HG03108 (cell line): ENCODE data around the gene COX11.

Experiments used
- ATAC-seq: cut with Tn5 transposase; IDR thresholded peaks from one replicate; pipeline ENCODE4 v1.9.1; 2021; ENCODE audit warnings: moderate library complexity; ENCODE audit not compliant: unreplicated experiment

COX11 gene

DNA sequence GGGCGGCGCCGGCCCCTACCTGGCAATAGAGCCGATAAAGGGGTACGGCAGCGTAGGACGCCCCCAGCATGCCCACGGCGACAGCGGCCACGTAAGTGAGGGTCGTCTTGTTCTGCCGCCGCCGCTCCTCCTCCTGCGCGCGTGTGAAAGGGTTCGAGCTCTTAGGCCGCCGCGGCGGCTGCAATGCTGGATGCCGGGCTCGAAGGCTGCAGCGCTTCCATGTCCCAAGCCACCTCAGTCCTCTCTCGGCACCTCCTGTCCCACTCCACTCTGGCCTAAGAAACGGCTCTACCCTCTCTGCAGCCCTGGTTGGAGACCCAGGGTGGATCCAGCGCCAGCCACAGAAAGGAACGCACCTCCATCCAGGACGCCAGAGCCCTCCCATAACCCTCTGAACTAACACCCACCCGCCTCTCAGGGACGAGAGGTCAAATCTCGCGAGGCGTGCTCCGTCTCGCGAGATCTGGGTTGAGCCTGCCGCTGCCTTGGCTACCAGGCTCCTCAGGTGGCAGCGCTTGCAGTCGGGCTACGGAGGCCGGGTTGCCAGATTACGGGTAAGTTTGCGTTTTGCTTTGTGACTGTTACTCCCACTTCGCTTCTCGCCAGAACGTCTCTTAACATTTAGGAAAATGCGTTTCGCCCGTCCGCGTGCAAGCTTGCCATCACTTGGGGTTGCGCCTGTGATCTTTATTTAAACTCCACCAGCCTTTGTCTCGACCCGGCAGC lies at the start of gene COX11, which contains the start of gene STXBP4:
COX11 (minus strand) TSS at position 393 of the 726 bp plus-strand sequence; CDS start at position 385, 8 bp downstream.
STXBP4 (plus strand) TSS at position 504 of the 726 bp plus-strand sequence. CDS start 17,455 bp downstream, outside the sequence.
- ATAC-seq = peak; percentile 91

DNA sequence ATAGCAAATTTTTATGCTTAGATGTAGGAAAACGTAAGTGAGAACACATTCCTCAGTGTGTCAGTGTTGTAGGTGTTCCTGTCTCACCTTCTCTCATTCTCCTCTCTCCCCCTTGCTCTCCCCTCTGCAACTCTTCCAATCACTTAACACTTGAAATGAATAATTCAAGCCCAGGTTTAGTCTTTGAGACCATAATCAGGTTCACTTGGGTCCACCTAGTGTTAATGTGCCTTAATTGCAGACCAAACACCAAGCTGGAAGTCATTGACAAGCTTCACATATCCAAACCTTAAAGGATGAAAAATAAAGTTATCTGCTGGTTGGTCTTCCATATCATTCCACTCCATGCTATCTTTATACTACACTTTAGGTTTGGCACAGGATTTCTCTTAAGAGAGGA lies 37.1 kb upstream of the COX11 start:
- no peak for ATAC-seq

GRCh38 chr17:55004484-55004883 lies 36.0 kb upstream of the COX11 start:
- no peak for ATAC-seq

DNA sequence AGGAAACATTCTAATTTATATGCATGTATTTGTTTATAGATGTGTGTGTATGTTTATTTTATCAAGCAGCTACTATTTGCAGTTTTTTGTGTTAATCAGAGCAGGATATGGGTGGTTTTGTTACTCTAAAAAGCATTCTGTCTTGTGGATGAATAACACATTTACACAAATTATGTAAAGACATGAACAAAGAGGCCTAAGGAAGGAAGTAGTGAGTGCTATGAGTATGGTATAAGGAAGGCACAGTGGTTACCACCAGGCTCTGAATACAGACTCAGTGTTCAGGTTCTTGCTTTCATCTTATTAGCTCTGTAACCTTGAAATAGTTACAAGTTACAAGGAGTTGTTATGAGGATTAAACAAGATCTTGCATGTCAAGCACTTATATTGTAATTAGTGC lies 34.0 kb upstream of the COX11 start:
- no peak for ATAC-seq

DNA sequence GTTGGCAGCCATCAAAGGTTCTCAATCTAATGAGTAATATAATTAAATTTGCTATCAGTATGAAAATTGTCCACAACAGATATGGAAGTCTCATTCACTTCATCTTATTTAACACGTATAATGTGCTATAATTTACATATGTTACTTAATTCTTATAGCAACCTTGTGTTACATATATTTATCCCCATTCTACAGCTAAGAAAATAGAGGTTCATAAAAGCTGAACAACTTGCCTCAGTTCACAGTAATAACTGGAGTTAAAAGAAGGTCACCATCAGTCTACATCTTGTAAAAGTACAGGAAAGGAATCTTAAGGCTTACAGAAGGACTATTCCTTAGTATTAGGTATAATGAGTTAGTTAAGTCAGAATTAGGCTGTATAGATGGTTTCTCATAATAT lies 28.0 kb upstream of the COX11 start:
- no peak for ATAC-seq

DNA sequence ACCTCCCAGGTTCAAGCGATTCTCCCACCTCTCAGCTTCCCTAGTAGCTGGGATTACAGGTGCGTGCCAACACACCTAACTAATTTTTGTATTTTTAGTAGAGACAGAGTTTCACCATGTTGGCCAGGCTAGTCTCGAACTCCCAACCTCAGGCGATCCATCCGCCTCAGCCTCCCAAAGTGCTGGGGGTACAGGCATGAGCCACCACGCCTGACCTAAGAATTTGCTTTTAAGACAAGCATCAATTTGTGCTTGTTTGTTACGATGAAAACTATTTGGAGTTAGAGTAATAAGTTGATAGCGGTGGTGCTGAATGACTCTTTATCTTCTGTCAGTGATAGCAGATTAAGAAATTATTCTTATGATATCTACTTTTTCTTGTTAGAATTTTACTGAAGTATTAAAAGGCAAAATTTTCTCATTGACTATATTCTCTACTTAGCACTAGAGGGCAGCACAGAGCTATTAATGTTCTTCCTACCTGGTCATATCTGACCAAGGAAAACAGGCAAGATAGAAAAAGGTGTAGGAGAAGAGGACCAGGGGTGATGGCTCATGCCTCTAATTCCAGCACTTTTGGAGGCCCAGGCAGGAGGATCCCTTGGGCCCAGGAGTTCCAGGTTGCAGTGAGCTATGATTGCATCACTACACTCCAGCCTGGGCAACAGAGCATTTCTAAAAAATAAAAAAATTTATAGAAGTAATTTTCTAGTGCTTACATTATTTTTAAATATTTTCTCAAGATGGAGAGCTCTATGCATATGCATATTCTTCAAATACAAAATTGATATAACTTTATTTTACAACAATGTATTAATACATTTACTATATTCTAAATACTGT lies 24.6 kb upstream of the COX11 start:
- no peak for ATAC-seq

- ATAC-seq = no peak
These were observed 23.1 kb upstream of the COX11 start for GRCh38 chr17:54991567-54991966.

DNA sequence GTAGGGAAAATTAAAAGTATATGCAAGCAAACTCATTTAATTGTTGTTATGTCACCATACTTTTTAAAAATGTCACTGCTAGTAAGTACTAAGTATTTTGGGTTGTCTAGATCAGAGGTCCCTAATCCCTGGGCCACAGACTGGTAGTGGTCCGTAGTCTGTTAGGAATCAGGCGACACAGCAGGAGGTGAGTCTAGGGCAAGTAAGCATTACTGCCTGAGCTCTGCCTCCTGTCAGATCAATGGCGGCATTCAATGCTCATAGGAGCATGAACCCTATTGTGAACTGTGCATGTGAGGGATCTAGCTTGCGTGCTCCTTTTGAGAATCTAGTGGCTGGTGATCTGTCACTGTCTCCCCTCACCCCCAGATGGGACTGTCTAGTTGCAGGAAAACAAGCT lies 21.7 kb upstream of the COX11 start:
- no peak for ATAC-seq

DNA sequence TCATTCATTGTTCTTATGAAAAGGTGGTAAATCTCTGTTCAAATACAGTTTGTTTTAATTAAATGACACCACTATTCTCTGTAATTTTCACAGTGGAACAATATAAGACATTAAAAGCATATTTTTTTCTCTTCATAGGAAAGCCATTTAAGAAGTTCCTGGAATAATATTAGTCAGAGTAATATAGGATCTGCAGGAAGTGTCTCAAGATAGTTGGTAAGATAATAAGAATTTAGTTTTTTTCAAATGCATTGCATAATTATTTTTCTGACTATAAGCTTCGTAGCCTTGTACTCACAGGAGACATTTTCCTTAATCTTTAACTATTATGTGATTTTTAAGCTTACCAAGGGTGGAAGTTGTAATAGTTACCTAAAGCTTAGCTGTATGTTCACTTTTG lies 17.0 kb upstream of the COX11 start:
- no peak for ATAC-seq

DNA sequence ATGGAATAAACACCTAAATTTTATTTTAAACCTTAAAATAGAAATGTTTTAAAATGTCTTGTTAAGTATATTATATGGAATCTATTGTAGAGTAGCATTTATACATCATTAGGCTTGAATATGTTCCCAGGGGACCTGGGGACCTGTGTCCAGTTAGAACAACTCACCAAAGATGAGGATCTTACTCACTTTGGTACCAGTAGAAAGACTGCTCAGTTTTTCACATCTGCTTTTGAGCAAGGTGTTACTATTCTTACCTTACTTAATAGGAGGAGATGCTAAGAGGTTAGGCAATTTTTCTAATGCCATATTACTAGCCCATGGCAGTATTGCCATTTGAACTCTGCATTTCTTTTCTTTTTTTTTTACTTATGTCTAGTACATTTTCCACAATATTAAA lies 14.8 kb upstream of the COX11 start:
- no peak for ATAC-seq

GRCh38 chr17:54982399-54982798 lies 13.9 kb upstream of the COX11 start:
- ATAC-seq = no peak

- no peak for ATAC-seq
These were observed 11.9 kb upstream of the COX11 start for GRCh38 chr17:54980375-54980774.

DNA sequence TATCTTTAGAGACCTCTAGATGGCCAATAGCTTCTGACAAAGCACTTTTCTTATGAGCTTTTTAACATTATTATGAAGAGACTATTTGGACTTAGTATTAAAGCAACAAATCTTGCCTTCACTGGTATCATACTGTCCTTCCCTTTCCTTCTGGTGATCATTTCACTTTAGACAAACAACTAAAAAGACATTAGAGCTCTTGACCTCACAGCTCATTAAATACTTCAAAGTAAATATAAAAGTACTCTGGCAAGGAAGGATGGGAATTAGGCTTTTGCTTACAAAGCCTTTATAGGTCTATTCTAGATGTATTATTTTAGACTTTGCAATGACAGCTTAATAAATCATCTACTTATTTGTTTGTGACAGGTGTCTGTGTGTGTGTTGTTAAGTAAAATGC lies 11.2 kb upstream of the COX11 start:
- no peak for ATAC-seq

DNA sequence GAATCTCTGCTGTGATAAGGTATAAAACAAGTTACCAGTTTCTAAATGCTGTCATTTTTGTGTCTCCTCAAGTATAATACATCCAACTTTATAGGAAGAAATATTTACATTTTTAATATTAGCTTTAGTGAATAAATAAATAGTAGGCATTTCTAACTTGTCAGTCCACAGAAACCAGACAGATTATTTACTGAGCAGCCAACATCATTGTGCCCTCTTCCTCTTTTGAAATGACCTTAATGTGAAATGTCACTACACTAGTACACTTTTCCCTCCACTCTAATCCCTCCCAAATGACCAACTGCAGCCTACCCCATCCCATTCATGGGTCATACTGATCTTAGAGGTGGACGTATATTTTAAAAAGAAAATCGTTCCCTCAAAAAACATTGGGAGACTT lies 9.3 kb upstream of the COX11 start:
- ATAC-seq = no peak

- ATAC-seq = no peak
These were observed 7.9 kb upstream of the COX11 start for GRCh38 chr17:54976316-54976715.

- no peak for ATAC-seq
These were observed 6.3 kb upstream of the COX11 start for GRCh38 chr17:54974759-54975158.

DNA sequence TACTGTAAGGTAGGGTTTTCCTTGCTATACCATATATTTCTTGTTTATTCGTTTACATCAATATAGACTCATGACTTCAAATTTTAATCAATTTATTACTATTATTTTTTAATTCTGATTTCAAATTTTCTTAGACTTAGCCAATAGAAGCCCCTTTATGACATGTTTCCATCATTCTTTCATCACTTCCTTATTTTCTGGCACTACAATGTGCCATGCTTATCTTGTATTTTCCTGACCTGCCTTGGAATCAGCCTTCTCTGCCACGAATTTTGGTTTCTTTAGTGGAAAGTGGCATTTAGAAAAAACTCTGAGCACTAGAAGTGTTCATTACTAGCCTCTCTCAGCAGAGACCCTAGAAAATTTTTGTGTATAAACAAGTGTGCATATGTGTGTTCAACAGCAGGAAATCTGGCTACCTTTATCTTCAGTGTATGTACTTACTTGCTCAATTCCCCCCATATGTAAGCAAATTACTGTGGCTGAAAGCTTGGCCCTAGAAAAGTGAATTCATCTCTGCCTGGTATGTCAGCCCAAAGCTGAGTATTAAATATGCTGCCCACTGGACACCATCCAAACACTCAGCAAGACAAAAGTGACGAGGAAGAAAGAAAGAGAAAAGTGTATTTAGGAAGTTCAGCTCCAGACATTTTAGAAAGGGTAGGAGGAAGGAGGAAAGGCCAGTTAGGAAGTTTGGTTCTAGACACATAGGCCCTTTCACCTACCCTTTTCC lies 4.1 kb upstream of the COX11 start:
- no peak for ATAC-seq

- ATAC-seq = no peak
These were observed 3.4 kb upstream of the COX11 start for GRCh38 chr17:54971901-54972300.

- no peak for ATAC-seq
These were observed 2.7 kb upstream of the COX11 start for GRCh38 chr17:54971147-54971546.

DNA sequence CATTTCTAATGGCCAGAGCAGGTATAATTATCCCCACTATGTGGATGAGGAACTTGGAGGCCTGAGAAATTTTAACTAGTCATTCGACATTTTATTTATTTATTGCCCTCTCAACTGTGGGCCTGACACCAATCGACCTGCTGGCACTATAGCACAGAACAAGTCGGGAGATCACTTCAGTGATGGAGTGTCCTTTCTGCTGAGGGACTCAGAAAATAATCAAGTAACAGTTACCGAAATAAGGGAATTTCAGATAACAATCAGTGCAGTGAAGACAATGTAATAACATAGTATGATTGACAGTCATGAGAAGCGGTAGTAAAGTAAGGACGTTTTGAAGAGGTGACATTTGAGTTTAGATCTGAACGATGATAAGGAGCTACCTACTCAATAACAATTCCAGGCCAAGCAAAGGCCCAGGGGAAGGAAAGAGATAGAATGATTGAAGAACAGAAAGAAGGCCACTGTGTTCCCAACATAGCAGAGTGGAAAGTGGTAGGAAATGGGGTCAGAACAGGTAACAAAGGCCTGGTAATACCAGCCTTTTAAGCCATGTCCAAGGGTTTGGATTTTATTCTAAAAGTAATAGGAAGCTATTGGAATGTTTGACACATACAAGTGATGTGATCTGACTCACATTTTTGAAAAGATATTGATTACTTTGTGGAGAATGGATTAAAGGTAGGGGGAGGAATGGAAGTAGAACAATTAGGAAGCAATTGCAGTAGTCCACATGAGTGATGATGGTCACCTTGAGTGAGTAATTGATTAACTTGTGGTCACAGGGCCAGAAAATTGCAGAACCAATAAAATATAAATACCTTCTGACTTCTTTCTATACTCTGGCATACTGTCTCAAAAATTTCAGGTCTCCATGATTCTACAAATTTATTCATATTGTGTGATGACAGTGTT lies 1.5 kb upstream of the COX11 start:
- no peak for ATAC-seq

GRCh38 chr17:54968988-54969332 lies 506 bp upstream of the COX11 start:
- ATAC-seq = peak; percentile 19
